Stimulated activated CD8-positive, alpha-beta memory T cell treated with anti-CD3 and anti-CD28 coated beads, Interleukin-4, amount 100 ng/mL, for 1 hour (primary cell): ENCODE results near the gene XRCC1.
"Not testable (repeated sequence)": the region's sequence is repeated elsewhere in the genome, so short reads cannot be mapped to it uniquely, and the experiment has no call there.

Source experiments
- DNase-seq, 2 donors: peaks; one replicate each; pipeline ENCODE4 v3.0.0-alpha.2; 2020; ENCODE audit warnings: low read depth in 2 of 2, low spot score in 1 of 2

The XRCC1 gene

GRCh38 chr19:43599635-43600295 lies 24.4 kb upstream of the XRCC1 start:
- no peak for DNase-seq

- no peak for DNase-seq
Observed at GRCh38 chr19:43598445-43599240, 23.3 kb upstream of the XRCC1 start.

- DNase-seq: no peak
Observed at GRCh38 chr19:43597876-43598275, 22.5 kb upstream of the XRCC1 start.

- no peak for DNase-seq
Observed at GRCh38 chr19:43596842-43597461, 21.6 kb upstream of the XRCC1 start.

GRCh38 chr19:43595999-43596841 lies 20.9 kb upstream of the XRCC1 start, which contains the start of the genes IRGQ and ZNF576:
Gene IRGQ, minus strand, starts transcription at chr19:43596134. Its CDS starts 796 bp downstream, at chr19:43595338.
Gene ZNF576, plus strand, starts transcription at chr19:43596595. Its CDS starts 514 bp downstream, at chr19:43597109.
- DNase-seq: peak; percentile 100

- DNase-seq: no peak
Observed at GRCh38 chr19:43595605-43595998, 20.3 kb upstream of the XRCC1 start.

GRCh38 chr19:43594710-43595604 lies 19.6 kb upstream of the XRCC1 start:
- DNase-seq: peak in 1 of 2 donors; percentile 42

- no peak for DNase-seq
Observed at GRCh38 chr19:43594081-43594697, 18.9 kb upstream of the XRCC1 start.

GRCh38 chr19:43592800-43593350 lies 17.5 kb upstream of the XRCC1 start:
- DNase-seq: no peak

GRCh38 chr19:43591904-43592772 lies 16.8 kb upstream of the XRCC1 start:
- no peak for DNase-seq

GRCh38 chr19:43589678-43590077 lies 14.4 kb upstream of the XRCC1 start:
- DNase-seq: no peak

GRCh38 chr19:43589277-43589676 lies 13.9 kb upstream of the XRCC1 start:
- DNase-seq: no peak

- not testable (repeated sequence) for DNase-seq
Observed at GRCh38 chr19:43587029-43587428, 11.7 kb upstream of the XRCC1 start.

GRCh38 chr19:43586346-43586745 lies 11.0 kb upstream of the XRCC1 start:
- no peak for DNase-seq

GRCh38 chr19:43584484-43584883 lies 9.2 kb upstream of the XRCC1 start:
- no peak for DNase-seq

- DNase-seq: no peak
Observed at GRCh38 chr19:43582495-43582894, 7.2 kb upstream of the XRCC1 start.

- no peak for DNase-seq
Observed at GRCh38 chr19:43581467-43581866, 6.1 kb upstream of the XRCC1 start.

- DNase-seq: no peak
Observed at GRCh38 chr19:43578787-43579186, 3.5 kb upstream of the XRCC1 start.
